ENCODE data around the gene SPECC1.
"Not testable (repeated sequence)": the region's sequence is repeated elsewhere in the genome, so short reads cannot be mapped to it uniquely, and the experiment has no call there.

SPECC1 gene

DNA sequence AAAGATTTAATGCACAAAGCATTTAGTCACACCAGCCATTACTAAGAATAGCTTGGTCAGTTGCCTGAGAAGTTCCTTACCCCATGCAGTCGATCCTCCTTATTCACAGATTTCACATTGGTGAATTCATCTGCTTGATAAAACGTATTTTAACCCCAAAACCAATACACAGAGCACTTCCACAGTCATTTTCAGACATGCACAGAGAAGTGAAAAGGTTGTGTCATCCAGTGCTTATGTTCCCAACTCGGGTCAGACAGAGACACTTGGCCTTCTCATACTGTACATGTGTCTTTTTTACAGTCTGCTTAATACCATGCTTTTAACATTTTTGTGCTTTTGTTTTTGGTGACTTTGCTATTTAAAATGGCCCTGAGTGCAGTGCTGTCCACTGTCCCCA, 219.7 kb downstream of the SPECC1 start:
- no peak for DNase-seq (ENCODE audit: low read depth in 3 of 3, low spot score in 1 of 3)

DNA sequence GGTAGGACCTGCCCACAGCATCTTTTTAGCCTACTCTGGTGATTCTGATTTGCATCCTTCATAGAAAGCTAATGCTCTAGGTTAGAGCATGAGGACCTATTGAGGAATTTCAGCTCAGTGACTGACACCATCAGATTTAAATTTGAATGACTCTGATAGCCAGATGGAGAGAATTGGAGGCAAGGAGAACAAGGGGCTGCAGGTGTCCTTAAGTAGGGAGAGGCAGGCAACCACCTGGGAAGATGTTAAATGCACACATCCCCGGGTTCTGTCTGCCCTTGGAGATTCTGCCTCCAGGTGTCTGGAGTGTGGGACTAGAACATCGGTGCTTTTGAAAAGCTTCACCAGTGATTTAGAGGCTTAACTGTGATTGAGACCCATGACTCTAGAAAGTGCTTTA, 221.8 kb downstream of the SPECC1 start:
- DNase-seq (ENCODE audit: low read depth in 3 of 3, low spot score in 1 of 3): no peak

DNA sequence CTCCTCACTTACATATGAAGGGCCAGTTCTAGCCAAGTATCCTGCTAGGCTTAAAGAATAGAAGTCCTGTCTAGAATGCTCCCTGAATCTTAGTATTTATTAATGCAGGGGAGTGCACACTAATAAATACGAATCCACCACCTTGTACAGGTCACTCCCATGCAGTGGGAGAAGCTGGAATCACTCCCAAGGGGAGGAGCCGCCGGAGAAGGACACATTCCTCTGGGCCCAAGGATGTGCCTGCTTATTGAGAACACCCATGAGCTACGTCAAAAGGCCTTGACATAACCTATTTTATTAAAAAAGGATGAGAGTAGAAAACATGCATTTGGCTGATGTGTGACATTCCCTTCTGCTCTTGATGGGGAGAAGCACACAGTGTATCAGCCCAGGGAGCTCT, 223.5 kb downstream of the SPECC1 start:
- no peak for DNase-seq (ENCODE audit: low read depth in 3 of 3, low spot score in 1 of 3)

DNA sequence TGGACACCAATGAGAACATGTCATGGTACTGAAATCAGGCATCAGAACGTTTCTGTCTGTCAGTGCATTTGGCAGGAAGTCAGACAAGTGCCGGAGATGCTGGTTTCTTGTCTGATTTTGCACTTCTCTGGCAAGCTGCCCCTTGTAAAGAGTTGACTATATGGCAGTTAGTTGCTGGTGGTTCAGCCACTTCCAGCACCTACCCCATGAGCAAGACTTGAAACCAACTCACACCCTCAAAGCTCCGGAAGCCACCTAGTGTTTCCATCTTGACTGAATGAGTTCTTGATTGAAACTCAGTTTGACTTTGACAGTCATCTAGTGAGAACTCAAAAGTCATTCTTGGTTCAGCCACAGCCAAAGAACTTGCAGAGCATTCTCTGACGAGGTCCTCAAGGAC, 225.1 kb downstream of the SPECC1 start:
- DNase-seq (ENCODE audit: low read depth in 3 of 3, low spot score in 1 of 3): peak in 2 of 3 donors; percentile 5 to 14

DNA sequence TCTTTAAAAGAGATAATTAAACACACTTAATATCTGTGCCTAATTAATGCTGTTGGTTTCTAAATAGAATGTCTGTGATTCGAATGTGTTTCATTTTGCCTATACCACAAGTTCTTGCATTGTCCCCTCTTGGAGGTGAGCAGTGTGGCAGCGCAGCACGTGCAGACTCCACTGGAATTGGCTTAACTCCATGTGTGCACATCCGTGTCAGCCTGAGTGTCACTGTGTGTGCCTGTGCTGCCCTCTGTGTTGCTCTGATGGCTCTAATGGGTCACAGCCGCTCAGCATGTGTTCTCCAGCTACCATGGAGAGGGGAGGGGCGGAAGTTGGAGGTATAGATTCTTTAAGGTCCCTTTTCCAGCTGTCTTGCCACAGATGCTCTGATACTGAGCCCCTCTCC, 226.6 kb downstream of the SPECC1 start:
- no peak for DNase-seq (ENCODE audit: low read depth in 3 of 3, low spot score in 1 of 3)

DNA sequence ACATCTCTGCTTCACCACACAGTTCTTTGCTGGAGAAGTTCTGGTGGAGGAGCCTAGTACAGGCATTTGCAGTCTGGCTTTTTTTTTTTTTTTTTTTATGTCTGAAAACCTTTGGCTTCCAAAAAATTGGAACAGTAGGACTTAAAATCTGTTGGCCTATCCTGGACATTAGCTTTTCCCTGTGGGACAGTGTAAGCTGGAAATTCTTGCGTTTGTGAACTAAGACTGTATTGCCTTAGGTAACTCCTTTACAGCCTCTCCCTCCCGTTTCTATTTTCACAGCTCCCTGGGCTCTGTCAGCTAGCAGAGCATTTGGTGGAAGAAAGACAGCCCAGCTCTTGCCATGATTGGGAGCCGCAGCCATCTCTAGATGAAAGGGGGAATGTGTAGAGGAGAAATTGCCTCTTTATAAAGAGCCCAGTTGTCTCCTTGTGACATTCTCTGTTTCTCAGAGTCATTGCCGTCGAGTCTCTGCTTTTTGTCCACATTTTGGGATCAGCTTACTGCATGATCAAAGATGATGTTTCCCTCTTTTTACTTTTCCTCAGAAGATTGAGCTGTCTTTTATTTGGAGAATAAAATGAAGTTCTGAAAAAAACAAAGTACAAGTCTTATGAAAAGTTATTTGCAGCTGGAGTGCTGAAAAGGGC, 227.5 kb downstream of the SPECC1 start:
- DNase-seq (ENCODE audit: low read depth in 3 of 3, low spot score in 1 of 3): no peak

DNA sequence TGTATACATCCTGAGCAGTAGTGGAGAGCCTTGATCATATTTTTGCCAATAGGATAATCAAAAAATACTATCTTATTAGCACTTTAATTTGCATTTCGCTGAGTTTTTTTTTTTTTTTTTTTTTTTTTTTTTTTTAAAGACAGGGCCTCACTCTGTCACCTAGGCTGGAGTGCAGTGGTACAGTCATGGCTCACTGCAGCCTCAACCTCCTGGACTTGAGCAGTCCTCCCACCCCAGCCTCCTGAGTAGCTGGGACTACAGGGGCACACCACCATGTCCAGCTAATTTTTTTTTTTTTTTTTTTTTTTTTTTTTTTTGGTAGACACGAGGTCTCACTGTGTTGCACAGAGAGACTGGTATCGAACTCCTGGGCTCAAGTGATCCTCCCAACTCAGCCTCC, 230.6 kb downstream of the SPECC1 start:
- not testable (repeated sequence) for DNase-seq (ENCODE audit: low read depth in 3 of 3, low spot score in 1 of 3)

DNA sequence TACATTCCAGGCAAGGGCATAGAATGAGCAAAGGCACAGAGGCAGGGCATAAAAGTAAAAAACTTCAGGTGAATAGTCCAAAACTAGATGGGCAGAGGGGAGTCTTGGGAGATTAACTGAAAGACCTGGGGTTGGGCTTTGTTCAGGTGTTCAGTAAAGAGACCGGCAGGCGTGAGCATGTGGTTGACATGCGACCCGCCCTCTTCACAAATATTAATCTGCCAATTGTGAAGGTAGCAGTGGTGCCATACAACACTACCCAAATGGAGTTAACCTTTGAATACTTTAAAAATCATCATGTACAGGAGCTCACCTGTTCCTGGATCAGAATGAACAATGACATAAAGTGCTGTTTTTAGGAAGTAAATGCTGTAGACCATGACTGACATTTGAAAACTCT, 232.7 kb downstream of the SPECC1 start:
- no peak for DNase-seq (ENCODE audit: low read depth in 3 of 3, low spot score in 1 of 3)

DNA sequence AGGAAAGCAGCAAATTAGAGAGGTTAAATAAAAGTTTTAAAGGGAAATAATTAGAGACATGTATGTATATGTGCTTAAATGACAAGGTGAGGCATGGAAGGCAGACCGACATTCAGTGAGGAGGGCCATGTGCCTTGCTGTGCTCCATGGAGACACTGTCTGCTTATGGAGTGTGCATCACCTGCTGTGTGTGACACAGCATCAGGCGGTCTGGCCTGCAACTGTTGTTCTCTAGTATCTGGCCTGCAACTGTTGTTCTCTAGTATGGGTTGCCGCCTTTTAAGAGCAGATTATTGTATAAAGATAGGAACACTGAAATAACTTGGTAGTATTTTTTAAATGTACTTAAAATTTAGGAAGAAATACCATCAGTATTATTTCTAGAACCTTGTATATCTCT, 233.1 kb downstream of the SPECC1 start:
- DNase-seq (ENCODE audit: low read depth in 3 of 3, low spot score in 1 of 3): no peak

DNA sequence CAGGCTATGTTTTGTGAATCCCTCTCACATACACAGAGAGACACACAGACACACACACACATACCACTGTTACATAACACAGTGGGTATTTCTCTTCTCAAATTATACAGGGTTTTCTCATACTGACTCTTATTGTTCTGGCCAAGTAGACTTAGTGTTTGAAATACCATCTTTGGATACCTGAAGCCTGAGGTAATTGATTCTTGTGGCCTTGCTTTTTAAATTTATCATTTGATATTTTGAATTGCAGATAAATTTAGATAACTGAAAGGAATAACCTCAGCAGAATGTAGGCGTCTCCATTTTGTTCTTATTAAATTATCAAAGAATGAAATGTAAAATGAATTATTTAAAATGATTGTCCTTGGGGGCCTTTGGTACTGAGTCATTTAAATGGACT, 234.4 kb downstream of the SPECC1 start:
- no peak for DNase-seq (ENCODE audit: low read depth in 3 of 3, low spot score in 1 of 3)

DNA sequence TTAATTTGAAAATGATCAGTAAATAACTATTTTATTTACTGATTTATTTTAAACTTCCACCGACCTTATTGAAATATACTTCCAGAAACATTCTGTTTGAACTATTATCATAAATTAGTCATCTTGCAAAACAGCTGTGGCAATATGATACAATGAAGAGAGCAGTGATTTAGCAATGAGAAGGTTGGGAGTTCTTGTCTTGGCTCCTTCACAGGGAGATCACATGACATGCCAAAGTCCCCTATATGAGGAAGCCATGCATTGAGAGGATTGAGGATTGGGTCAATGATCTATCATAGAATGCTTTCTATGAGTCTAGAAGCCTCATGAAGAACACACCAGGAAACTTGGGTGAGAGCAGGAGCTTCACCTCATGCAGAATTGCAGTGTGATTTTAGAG, 235.5 kb downstream of the SPECC1 start:
- DNase-seq (ENCODE audit: low read depth in 3 of 3, low spot score in 1 of 3): no peak

DNA sequence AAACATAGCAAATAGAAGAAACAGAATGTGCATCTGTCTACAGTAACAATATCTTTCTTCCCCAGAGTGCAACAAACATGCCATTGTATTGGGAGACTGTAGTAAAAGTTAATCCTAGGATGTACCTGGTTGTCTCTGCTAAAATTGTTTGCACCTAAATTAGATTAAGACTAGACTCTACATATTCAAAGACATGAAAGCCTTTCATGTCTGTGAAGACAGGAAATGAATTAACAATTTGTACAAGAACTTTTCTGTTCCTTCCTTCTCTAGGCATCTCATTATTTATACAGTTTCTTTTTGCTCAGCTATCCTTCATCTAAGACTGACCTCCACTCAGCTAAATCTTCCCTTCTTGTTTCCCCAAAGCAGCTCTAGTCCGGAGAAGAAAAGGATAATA, 237.5 kb downstream of the SPECC1 start:
- DNase-seq (ENCODE audit: low read depth in 3 of 3, low spot score in 1 of 3): no peak

DNA sequence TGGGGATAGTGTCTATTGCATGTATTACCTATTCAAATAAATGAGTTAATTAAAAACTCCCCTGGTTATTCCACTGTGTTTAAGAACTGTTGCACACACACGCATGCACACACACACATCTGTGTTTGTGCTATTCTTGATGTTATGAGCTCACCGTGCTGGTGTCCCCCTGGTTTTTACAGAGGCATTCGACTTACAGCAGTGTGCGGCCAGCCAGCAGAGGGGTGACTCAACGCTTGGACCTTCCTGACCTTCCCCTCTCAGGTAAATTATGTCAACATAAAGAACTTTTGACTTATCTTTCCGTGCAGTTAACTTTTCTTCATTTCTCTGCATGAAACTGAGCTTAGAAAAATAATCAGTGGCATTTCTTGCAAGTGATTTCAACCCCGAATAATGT, 244.2 kb downstream of the SPECC1 start:
- DNase-seq (ENCODE audit: low read depth in 3 of 3, low spot score in 1 of 3): no peak

DNA sequence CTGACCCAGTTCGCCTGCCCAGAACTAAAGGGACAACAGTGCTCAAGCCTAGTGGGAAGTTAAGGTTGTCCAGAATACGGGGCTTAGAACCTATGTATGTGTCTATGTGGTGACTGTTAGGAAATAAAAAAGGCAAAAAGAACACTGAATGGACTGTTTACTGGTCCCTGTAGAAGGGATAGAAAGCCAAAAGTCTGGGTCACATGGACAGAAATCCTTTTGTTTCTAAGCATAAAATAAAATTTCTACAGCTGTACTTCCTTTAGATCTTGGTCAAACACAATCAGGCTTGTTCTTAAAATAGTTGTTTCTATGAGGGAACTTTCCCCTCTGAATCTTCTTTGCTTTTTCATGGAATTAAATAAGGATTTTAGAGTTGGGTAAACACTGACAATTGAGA, 245.4 kb downstream of the SPECC1 start:
- DNase-seq (ENCODE audit: low read depth in 3 of 3, low spot score in 1 of 3): no peak

DNA sequence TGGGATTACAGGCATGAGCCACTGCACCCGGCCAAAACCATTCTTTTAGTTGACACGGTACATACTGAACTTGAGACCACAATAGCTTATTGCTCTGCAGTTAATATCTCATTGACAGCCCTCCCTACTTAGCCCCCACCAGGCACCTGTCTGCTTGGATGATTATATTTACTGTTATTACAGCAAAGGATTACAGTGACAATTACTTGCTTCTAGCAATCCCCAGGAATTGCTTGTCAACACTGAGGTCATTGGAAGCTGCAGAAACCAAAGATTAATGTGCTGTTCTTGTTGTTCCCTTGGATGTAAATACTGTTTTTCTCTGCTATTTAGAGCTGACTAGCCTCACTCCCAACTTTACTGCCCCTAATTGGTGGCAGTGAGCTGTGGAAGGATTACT, 247.0 kb downstream of the SPECC1 start:
- DNase-seq (ENCODE audit: low read depth in 3 of 3, low spot score in 1 of 3): no peak

DNA sequence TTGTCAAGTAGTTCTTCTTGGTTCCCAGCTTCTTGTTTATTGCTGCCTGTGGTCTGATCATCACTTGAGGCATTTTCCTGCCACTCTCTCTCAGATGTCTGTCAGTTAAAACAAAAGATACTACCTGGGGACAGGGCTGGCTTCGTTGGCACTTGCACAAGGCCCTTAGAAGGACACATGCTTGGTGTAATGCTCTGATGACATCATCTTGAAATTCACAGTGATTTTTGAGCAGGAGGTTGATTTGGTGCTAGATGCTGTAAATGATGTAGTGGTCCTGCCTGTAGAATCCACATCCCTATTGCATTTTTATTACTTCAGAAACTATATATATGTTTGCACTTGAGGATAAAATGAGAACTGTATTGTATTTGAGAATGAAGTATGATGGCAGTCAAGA, 247.8 kb downstream of the SPECC1 start:
- no peak for DNase-seq (ENCODE audit: low read depth in 3 of 3, low spot score in 1 of 3)

DNA sequence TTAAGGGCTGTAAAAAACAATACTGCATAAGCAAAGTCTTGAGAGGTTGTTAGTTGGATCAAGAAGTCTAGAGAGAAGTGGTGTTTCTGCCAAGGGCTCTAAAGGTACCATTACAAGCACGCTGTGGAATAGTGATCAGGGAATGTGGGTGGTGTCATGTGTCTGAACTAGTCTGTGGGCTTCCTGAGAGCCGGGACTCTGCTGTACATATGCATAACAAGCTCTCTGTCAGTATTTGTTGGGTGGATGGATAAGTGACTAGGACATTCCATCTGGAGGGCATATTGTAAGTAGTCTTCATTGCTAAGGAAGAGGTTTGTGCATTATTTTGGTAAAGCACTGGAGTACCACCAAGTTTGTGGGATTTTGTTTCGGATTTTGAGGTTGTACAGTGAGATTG, 248.6 kb downstream of the SPECC1 start:
- no peak for DNase-seq (ENCODE audit: low read depth in 3 of 3, low spot score in 1 of 3)

DNA sequence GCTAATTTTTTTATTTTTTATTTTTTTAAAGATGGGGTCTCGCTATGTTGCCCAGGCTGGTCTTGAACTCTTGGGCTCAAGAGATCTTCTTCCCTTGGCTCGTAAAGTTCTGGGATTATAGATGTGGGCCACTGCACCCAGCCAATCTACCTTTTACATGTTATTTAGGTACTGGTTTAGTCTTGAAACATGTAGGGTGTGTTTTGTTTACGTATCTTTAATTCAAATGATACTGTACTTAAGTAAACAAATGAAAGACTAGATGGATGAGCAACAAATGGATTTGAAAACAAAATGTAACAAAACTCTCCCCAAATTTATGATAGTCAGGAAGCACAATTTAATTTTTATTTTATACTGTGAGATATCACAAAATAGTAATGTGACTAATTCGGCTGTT, 250.5 kb downstream of the SPECC1 start:
- no peak for DNase-seq (ENCODE audit: low read depth in 3 of 3, low spot score in 1 of 3)

DNA sequence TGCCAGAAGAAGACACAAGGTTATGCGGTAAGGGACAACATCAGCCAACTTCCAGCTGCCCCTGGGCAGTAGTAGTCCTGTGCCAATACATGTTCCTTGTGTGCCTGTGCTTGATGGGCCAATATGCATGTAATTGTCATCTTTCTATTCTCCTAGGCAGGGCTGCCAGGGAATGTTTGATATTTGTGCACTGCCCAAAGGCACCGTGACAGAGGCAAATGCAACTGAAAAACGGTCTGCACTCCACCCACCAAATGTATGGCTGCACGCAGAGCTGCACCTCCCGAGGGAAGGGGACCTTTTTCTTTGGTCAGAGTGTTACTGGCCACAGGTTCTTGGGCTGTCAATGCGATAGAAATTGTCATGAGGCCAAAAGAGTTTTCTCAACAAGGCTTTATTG, 251.1 kb downstream of the SPECC1 start:
- DNase-seq (ENCODE audit: low read depth in 3 of 3, low spot score in 1 of 3): no peak

DNA sequence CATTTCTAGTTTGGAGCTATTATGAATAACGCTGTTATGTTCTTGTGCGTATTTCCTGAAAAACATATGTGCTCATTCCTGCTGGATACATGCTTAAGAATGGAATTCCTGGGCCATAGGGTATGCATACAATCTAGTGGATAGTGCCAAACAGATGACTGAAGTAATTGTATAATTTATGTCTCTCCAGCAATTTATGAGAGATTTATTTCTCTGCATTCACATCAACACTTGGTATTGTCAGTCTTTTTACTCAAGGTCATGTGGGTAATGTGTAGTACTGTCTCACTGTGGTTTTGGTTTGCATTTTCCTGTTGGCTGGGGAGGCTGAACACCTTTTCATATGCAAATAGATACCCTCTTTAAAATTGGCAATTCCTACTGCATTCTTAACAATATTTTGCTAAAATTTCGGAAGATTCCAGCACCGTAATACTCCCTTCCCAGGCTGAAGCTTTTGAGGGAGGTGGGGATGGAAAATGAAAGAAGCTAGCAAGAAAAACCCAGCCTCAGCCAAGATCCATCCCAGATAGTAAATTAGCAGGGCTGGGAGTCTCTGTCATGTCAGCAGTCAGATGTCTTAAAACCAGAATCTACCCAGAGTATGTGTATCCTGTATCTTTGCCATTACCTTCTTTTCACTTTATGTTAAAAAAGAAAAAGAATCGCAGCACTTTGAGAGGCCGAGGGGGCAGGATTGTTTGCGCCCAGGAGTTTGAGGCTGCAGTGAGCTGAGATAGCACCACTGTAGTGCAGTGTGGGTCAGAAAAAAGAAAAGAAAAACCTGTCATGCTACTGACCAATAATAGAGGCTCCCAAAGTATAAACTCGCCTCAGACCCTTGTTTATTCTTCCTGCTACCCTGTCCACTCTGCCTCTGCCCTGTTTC, 253.3 kb downstream of the SPECC1 start:
- no peak for DNase-seq (ENCODE audit: low read depth in 3 of 3, low spot score in 1 of 3)

DNA sequence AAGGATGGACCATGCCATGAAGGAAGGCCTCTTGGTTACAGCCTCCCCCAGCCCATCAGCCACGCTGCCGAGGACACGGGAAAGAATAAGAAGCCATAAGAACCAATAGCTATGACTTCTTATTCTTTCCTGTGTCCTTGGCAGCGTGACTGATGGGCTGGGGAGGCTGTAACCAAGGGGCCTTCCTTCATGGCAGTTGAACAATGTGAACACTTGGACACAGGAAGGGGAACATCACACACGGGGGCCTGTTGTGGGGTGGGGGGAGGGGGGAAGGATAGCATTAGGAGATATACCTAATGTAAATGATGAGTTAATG, 253.9 kb downstream of the SPECC1 start:
- not testable (repeated sequence) for DNase-seq (ENCODE audit: low read depth in 3 of 3, low spot score in 1 of 3)

DNA sequence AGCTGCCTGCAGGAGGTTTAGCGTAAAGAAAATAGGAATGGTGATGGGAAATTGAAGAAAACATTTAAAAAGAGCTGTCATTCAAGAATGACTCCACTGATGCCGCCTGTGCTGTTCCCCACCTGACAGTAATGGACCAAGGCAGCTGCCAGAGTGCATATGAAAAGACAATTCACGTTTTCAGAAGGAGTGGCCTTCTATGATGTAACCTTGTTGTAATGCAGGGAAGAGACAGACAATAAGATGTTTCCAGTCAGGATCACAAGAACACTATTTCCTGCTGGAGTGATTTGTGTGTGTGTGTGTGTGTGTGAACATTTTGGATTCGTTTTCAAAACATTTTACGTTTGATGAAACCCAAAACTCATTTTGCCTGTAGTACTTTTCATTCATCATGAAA, 254.4 kb downstream of the SPECC1 start:
- DNase-seq (ENCODE audit: low read depth in 3 of 3, low spot score in 1 of 3): no peak

DNA sequence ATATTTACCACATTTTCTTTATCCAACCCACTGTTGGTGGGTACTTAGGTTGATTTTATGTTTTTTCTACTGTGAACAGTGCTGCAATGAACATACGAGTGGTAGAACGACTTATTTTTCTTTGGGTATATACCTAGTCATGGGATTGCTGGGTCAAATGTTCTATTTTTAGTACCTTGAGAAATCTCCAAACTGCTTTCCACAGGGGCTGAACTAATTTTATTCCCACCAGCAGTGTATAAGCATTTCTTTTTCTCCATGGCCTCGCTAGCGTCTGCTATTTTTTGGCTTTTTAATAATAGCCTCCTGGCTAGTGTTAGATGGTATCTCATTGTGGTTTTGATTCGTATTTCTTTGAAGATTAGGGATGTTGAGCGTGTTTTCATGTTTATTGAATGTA, 255.8 kb downstream of the SPECC1 start:
- no peak for DNase-seq (ENCODE audit: low read depth in 3 of 3, low spot score in 1 of 3)

Measured in stimulated activated CD4-positive, alpha-beta T cell treated with anti-CD3 and anti-CD28 coated beads, TNF-alpha, amount 100 ng/mL, for 1 hour (primary cell).